ENCODE results near the gene PRPF6. TPM values are rescaled to one million over a fixed set of nuclear protein-coding genes. Genes with fewer than 3 reads are reported as not detected.

PRPF6 gene
- total RNA-seq, 1 donor from 2014 or later = 81.5 TPM

- Mint-ChIP-seq H3K9me3 (no peaks in the 10 kb centered on the region), H3K27ac (ENCODE audit: unreplicated experiment) (peak overlapping the region; percentile 19), H3K4me1 (peaks cover 6% of the 10 kb centered on the region), H3K36me3 (ENCODE audit: low read depth) (no peaks in the 10 kb centered on the region), H3K4me3 (no peak overlapping the region), H3K27me3 (ENCODE audit: low read depth) (peaks cover 40% of the 10 kb centered on the region)
- TF ChIP-seq CTCF (conservative IDR thresholded peaks at IDR 0.05) = no peak
- DNase-seq (ENCODE audit: low read depth, low spot score) = no peak
These were observed 72.3 kb downstream of the PRPF6 start for GRCh38 chr20:64052987-64053840.

- H3K9me3 Mint-ChIP-seq = no peaks in the 10 kb centered on the region
- peak overlapping the region; percentile 3 for H3K4me3 Mint-ChIP-seq
- H3K36me3 Mint-ChIP-seq (ENCODE audit: low read depth) = no peaks in the 10 kb centered on the region
- H3K4me1 Mint-ChIP-seq = peaks cover 6% of the 10 kb centered on the region
- H3K27me3 Mint-ChIP-seq (ENCODE audit: low read depth) = peaks cover 38% of the 10 kb centered on the region
- H3K27ac Mint-ChIP-seq (ENCODE audit: unreplicated experiment) = peak overlapping the region; percentile 19
- no peak for TF ChIP-seq CTCF (conservative IDR thresholded peaks at IDR 0.05)
- no peak for DNase-seq (ENCODE audit: low read depth, low spot score)
These were observed 73.1 kb downstream of the PRPF6 start for GRCh38 chr20:64053841-64054661.

GRCh38 chr20:64055396-64055892 lies 74.5 kb downstream of the PRPF6 start:
- H3K27ac Mint-ChIP-seq (ENCODE audit: unreplicated experiment) = no peak overlapping the region
- H3K36me3 Mint-ChIP-seq (ENCODE audit: low read depth) = no peaks in the 10 kb centered on the region
- no peak for DNase-seq (ENCODE audit: low read depth, low spot score)
- peaks cover 6% of the 10 kb centered on the region for H3K4me1 Mint-ChIP-seq
- no peak for TF ChIP-seq CTCF (conservative IDR thresholded peaks at IDR 0.05)
- H3K9me3 Mint-ChIP-seq = no peaks in the 10 kb centered on the region
- H3K27me3 Mint-ChIP-seq (ENCODE audit: low read depth) = peaks cover 33% of the 10 kb centered on the region
- H3K4me3 Mint-ChIP-seq = no peak overlapping the region

- H3K9me3 Mint-ChIP-seq = no peaks in the 10 kb centered on the region
- no peak overlapping the region for H3K4me3 Mint-ChIP-seq
- H3K27ac Mint-ChIP-seq (ENCODE audit: unreplicated experiment) = no peak overlapping the region
- DNase-seq (ENCODE audit: low read depth, low spot score) = no peak
- no peak for TF ChIP-seq CTCF (conservative IDR thresholded peaks at IDR 0.05)
- peaks cover 6% of the 10 kb centered on the region for H3K4me1 Mint-ChIP-seq
- H3K36me3 Mint-ChIP-seq (ENCODE audit: low read depth) = no peaks in the 10 kb centered on the region
- H3K27me3 Mint-ChIP-seq (ENCODE audit: low read depth) = peaks cover 27% of the 10 kb centered on the region
These were observed 75.1 kb downstream of the PRPF6 start for GRCh38 chr20:64055893-64056638.

GRCh38 chr20:64056639-64056888 lies 75.6 kb downstream of the PRPF6 start:
- Mint-ChIP-seq H3K27ac (ENCODE audit: unreplicated experiment) (no peak overlapping the region), H3K4me3 (no peak overlapping the region), H3K9me3 (no peaks in the 10 kb centered on the region), H3K36me3 (ENCODE audit: low read depth) (no peaks in the 10 kb centered on the region), H3K4me1 (peaks cover 6% of the 10 kb centered on the region), H3K27me3 (ENCODE audit: low read depth) (peaks cover 23% of the 10 kb centered on the region)
- no peak for DNase-seq (ENCODE audit: low read depth, low spot score)
- TF ChIP-seq CTCF (conservative IDR thresholded peaks at IDR 0.05) = no peak

Data from neural crest cell (in vitro differentiated cells).